WI38 (cell line): ENCODE results near the gene ELAPOR1.

Experiments
- H3K4me3 ChIP-seq: 2 replicates; pipeline ENCODE4 v1.5.1; 2011; ENCODE audit warnings: low read depth, mild to moderate bottlenecking, control low read depth, low read length
- TF ChIP-seq, protein P1 (sequence below): IDR thresholded peaks from 2 replicates; pipeline ENCODE4 v1.5.1; 2012; ENCODE audit warnings: low read depth, mild to moderate bottlenecking, control low read depth, low read length

ELAPOR1 gene, protein sequence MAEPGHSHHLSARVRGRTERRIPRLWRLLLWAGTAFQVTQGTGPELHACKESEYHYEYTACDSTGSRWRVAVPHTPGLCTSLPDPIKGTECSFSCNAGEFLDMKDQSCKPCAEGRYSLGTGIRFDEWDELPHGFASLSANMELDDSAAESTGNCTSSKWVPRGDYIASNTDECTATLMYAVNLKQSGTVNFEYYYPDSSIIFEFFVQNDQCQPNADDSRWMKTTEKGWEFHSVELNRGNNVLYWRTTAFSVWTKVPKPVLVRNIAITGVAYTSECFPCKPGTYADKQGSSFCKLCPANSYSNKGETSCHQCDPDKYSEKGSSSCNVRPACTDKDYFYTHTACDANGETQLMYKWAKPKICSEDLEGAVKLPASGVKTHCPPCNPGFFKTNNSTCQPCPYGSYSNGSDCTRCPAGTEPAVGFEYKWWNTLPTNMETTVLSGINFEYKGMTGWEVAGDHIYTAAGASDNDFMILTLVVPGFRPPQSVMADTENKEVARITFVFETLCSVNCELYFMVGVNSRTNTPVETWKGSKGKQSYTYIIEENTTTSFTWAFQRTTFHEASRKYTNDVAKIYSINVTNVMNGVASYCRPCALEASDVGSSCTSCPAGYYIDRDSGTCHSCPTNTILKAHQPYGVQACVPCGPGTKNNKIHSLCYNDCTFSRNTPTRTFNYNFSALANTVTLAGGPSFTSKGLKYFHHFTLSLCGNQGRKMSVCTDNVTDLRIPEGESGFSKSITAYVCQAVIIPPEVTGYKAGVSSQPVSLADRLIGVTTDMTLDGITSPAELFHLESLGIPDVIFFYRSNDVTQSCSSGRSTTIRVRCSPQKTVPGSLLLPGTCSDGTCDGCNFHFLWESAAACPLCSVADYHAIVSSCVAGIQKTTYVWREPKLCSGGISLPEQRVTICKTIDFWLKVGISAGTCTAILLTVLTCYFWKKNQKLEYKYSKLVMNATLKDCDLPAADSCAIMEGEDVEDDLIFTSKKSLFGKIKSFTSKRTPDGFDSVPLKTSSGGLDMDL

DNA sequence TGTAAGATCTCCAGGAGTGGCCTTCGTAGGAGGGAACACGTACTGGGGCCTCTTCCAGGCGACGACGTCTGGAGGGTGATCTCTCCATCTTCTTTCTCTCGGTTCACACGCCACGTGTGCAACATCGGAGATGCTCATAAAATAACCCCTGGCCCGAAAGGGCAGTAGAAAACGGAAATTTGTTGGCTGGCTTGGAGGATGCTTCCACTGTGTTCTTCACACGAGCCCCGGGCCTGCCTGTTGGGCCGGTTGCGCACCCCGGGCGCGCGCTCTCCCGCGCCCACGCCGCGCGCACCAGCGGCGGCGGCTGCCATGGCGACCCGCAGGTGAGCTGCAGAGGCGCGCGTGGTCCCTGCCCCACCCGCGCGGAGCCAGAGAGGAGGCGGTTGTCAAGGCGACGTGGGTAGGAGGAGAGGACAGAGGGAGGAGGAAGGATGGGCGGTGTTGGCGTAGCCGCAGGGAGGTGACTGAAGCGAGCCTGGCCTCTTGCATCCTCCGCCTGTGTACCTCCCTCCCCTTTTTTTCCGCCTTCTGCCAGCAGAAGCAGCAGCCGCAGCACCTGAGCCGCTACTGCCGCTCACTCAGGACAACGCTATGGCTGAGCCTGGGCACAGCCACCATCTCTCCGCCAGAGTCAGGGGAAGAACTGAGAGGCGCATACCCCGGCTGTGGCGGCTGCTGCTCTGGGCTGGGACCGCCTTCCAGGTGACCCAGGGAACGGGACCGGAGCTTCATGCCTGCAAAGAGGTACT is at the start of gene ELAPOR1:
TSS of gene ELAPOR1 (plus strand) at position 526 of the 752 bp plus-strand sequence. CDS start at position 595, 69 bp downstream.
- H3K4me3 ChIP-seq: peak within 1 kb of the TSS; percentile 13; the same call in 1 of the 2 replicates
- TF ChIP-seq, protein P1, sequence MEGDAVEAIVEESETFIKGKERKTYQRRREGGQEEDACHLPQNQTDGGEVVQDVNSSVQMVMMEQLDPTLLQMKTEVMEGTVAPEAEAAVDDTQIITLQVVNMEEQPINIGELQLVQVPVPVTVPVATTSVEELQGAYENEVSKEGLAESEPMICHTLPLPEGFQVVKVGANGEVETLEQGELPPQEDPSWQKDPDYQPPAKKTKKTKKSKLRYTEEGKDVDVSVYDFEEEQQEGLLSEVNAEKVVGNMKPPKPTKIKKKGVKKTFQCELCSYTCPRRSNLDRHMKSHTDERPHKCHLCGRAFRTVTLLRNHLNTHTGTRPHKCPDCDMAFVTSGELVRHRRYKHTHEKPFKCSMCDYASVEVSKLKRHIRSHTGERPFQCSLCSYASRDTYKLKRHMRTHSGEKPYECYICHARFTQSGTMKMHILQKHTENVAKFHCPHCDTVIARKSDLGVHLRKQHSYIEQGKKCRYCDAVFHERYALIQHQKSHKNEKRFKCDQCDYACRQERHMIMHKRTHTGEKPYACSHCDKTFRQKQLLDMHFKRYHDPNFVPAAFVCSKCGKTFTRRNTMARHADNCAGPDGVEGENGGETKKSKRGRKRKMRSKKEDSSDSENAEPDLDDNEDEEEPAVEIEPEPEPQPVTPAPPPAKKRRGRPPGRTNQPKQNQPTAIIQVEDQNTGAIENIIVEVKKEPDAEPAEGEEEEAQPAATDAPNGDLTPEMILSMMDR: no peak

DNA sequence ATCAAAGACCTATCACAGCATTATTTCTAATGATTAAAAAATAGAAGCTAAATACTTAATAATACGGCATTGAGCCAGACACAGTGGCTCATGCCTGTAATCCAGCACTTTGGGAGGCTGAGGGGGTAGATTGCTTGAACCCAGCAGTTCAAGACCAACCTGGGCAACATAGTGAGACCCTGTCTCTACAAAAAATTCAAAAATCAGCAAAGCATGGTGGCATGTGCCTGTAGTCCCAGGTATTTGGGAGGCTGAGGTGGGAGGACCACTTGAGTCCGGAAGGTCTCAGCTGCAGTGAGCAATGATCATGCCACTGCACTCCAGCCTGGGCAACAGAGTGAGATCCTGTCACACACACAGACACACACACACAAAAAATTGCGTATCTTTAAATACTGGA is 48.8 kb upstream of the ELAPOR1 start:
- no peak overlapping the region for H3K4me3 ChIP-seq
- TF ChIP-seq, protein P1: no peak

DNA sequence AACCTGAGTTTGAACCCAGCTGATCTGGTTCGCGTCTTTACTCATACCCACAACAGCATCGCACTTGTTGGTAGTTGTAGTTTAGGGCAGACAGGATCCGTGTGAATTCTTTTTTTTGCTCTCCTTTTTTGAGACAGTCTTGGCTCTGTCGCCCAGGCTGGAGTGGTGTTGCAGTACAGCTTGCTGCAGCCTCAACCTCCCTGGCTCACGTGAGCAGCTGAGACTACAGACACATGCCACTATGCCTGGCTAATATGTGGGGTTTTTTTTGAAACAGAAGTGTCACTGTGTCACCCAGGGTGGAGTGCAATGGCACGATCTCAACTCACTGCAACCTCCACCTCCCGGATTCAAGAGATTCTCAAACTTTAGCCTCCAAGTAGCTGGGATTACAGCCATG is 46.0 kb upstream of the ELAPOR1 start:
- TF ChIP-seq, protein P1: no peak
- no peak overlapping the region for H3K4me3 ChIP-seq

DNA sequence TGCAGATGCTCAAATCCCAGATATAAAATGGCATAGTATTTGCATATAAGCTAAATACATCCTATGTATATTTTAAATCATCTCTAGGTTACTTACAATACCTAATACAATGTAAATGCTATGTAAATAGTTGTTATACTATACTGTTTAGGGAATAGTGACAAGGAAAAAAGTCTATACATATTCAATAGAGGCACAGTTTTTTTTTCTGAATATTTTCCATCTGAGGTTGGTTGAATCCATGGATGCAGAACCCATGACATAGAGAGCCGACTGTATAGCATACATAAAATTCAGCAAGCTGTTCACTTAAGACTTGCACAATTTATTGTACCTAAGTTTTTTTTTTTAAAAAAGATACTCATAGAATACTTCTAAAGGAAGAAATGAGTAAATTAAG is 44.6 kb upstream of the ELAPOR1 start:
- no peak overlapping the region for H3K4me3 ChIP-seq
- TF ChIP-seq, protein P1: no peak

DNA sequence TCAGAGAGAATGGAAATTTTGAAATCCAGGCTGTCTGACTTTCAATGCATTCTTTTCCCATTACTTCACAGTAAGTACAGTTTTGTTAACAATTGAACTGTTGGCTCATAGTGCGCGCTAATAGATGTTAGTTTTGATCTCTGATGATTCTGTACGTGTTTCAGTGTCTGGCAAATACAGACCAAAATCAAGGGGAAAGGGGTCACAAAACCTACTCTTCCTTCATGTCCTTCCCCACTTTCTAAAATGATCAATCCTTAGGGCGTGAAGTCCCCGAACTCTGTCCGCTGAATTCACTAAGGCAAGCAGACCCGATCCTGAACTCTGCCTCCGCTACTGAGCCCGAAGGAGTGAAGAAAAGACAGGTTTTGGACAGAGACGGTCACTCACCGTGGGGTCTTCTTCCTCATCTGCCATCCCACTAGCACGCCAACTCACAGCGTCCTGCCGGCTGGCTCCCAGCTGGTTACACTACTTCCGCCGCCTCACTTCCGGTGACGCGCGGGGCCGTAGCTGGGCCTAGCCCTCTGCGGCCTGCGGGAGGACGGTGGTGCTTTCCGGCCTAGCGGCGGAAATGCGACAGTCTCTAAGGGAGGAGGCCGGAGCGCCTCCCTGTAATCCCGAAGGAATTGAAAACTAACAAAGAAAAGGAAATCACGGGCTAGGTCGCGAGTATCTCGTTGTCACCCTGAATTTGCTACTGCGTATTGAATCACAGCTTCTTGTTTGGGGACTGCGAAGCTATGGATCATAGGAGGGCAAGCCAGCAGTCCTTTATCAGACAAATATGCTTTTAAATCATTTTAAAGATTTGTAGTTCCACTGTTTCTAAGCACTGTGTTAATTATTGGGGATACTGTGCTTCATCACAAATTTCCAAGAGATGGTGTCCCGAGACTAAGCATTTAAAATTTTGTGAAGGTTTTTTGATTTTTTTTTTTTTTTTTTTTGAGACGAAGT is 38.1 kb upstream of the ELAPOR1 start, which contains the start of gene TAF13:
TSS of gene TAF13 (minus strand) at position 473 of the 960 bp plus-strand sequence. CDS start at position 417, 56 bp downstream.
- peak within 1 kb of the TSS; percentile 99 for H3K4me3 ChIP-seq
- TF ChIP-seq, protein P1: 0 out of 2 replicates have a peak, but pooled peaks have one; percentile 12

DNA sequence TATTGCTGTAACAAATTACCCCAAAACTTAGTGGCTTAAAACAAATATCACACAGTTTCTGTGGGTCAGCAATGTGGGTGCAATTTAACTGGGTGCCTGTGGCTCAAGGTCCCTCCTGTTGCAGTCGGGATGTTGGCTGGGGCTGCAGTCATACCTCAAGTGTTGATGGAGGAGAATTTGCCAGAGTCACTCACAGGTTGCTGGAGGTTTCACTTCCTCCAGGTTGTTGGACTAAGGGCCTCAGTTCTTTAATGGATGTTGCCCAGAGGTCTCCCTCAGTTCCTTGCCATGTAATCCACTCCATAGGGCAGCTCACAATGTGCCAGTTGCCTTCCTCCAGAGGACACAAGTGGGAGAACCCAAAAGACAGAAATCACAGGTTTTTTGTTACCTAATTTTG is 35.6 kb upstream of the ELAPOR1 start:
- TF ChIP-seq, protein P1: no peak
- H3K4me3 ChIP-seq: no peak overlapping the region
